GM18499 (cell line): ENCODE data around the gene CARD18.

Experiments
- ATAC-seq: cut with Tn5 transposase; IDR thresholded peaks from one replicate; pipeline ENCODE4 v1.9.1; 2021; ENCODE audit warnings: moderate number of reproducible peaks; ENCODE audit not compliant: insufficient read depth, unreplicated experiment

Gene CARD18

DNA sequence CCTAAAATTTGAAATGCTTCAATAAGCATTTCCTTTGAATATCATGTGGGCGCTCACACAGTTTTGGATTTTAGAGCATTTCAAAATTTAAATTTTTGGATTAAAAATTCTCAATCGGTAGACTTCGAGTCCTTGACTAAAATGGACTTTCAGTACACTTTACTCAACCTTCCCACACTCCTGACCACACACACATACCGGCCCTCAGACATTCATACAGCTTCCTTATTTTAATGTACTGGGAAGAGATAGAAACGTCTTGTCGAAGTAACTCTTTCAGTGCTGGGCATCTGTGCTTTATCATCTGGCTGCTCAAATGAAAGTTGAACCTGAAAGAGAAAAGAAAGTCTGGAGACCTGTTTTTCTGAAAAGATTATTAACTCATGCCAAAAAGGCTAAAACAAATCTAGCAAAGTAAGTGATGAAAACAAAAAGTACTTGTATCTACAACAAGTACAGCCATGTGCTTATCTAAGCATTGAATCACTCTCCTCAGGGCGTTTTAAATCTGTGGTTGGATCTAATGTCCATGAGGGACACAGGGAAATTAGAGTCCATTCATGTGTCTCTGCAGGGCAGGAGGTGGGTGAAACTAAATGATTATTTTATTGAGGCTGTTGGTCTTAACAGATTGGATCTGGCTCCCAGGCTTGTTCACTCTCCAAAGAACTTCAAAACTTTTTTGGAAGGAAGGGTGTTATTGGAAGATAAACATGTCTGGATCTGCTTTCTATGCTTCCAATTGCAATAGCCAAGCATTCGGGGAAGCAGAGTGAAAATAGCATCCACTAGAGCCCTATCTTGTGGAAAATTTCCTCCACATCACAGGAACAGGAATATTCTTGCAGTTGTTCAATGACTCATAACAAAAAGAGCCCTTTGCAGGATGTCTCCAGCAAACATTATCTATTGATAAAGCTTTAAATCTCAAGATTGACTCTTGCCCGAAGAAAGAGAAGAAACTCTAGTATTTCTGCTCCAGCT lies 47.0 kb downstream of the CARD18 start:
- ATAC-seq, result no peak
